ENCODE data around the gene KYNU. TPM values are rescaled to one million over a fixed set of nuclear protein-coding genes. Genes with fewer than 3 reads are reported as not detected.

KYNU gene
- total RNA-seq, 1 donor from 2014 or later, result 0.21 TPM

GRCh38 chr2:142930835-142931398, 53.5 kb downstream of the KYNU start:
- H3K36me3 Mint-ChIP-seq (ENCODE audit: unreplicated experiment), result no peaks in the 10 kb centered on the region
- no peak for DNase-seq (ENCODE audit: extremely low spot score, unreplicated experiment)
- no peak overlapping the region for H3K27ac Mint-ChIP-seq (ENCODE audit: unreplicated experiment)
- TF ChIP-seq CTCF (IDR thresholded peaks at IDR 0.05), result no peak
- peaks cover 1% of the 10 kb centered on the region for H3K4me1 Mint-ChIP-seq (ENCODE audit: unreplicated experiment)
- no peak overlapping the region for H3K4me3 Mint-ChIP-seq (ENCODE audit: unreplicated experiment)
- H3K27me3 Mint-ChIP-seq (ENCODE audit: unreplicated experiment), result no peaks in the 10 kb centered on the region
- H3K9me3 Mint-ChIP-seq (ENCODE audit: unreplicated experiment), result no peaks in the 10 kb centered on the region

GRCh38 chr2:142933916-142934315, 56.5 kb downstream of the KYNU start:
- Mint-ChIP-seq H3K36me3 (ENCODE audit: unreplicated experiment) (no peaks in the 10 kb centered on the region), H3K27ac (ENCODE audit: unreplicated experiment) (no peak overlapping the region), H3K4me3 (ENCODE audit: unreplicated experiment) (no peak overlapping the region), H3K27me3 (ENCODE audit: unreplicated experiment) (no peaks in the 10 kb centered on the region), H3K4me1 (ENCODE audit: unreplicated experiment) (no peaks in the 10 kb centered on the region), H3K9me3 (ENCODE audit: unreplicated experiment) (no peaks in the 10 kb centered on the region)
- no peak for TF ChIP-seq CTCF (IDR thresholded peaks at IDR 0.05)
- DNase-seq (ENCODE audit: extremely low spot score, unreplicated experiment), result no peak

- Mint-ChIP-seq H3K36me3 (ENCODE audit: unreplicated experiment) (no peaks in the 10 kb centered on the region), H3K27ac (ENCODE audit: unreplicated experiment) (no peak overlapping the region), H3K4me1 (ENCODE audit: unreplicated experiment) (peaks cover 9% of the 10 kb centered on the region), H3K9me3 (ENCODE audit: unreplicated experiment) (no peaks in the 10 kb centered on the region), H3K27me3 (ENCODE audit: unreplicated experiment) (no peaks in the 10 kb centered on the region), H3K4me3 (ENCODE audit: unreplicated experiment) (no peak overlapping the region)
- DNase-seq (ENCODE audit: extremely low spot score, unreplicated experiment), result no peak
- no peak for TF ChIP-seq CTCF (IDR thresholded peaks at IDR 0.05)
Measured at GRCh38 chr2:142935563-142936089, 58.2 kb downstream of the KYNU start.

- Mint-ChIP-seq H3K4me1 (ENCODE audit: unreplicated experiment) (peaks cover 13% of the 10 kb centered on the region), H3K27ac (ENCODE audit: unreplicated experiment) (no peak overlapping the region), H3K9me3 (ENCODE audit: unreplicated experiment) (no peaks in the 10 kb centered on the region), H3K27me3 (ENCODE audit: unreplicated experiment) (no peaks in the 10 kb centered on the region), H3K4me3 (ENCODE audit: unreplicated experiment) (no peak overlapping the region), H3K36me3 (ENCODE audit: unreplicated experiment) (no peaks in the 10 kb centered on the region)
- no peak for TF ChIP-seq CTCF (IDR thresholded peaks at IDR 0.05)
- DNase-seq (ENCODE audit: extremely low spot score, unreplicated experiment), result no peak
Measured at GRCh38 chr2:142936629-142937028, 59.2 kb downstream of the KYNU start.

GRCh38 chr2:142937347-142937746, 59.9 kb downstream of the KYNU start:
- no peaks in the 10 kb centered on the region for H3K36me3 Mint-ChIP-seq (ENCODE audit: unreplicated experiment)
- TF ChIP-seq CTCF (IDR thresholded peaks at IDR 0.05), result no peak
- DNase-seq (ENCODE audit: extremely low spot score, unreplicated experiment), result no peak
- H3K27me3 Mint-ChIP-seq (ENCODE audit: unreplicated experiment), result no peaks in the 10 kb centered on the region
- H3K9me3 Mint-ChIP-seq (ENCODE audit: unreplicated experiment), result no peaks in the 10 kb centered on the region
- no peak overlapping the region for H3K27ac Mint-ChIP-seq (ENCODE audit: unreplicated experiment)
- H3K4me1 Mint-ChIP-seq (ENCODE audit: unreplicated experiment), result peaks cover 13% of the 10 kb centered on the region
- H3K4me3 Mint-ChIP-seq (ENCODE audit: unreplicated experiment), result no peak overlapping the region
